Spleen (tissue), 11 donors: ENCODE data around the gene SYNE2. TPM values are rescaled to one million over a fixed set of nuclear protein-coding genes. Genes with fewer than 3 reads are reported as not detected.

Experiments used
- DNase-seq: peaks from one replicate; pipeline ENCODE4 v3.0.0-alpha.2; 2020
- H3K27ac ChIP-seq, 8 donors: fragments of 200-600 bp; sonication (generic) in 7 of 8; 1 replicate in 4 of 8; 2 replicates in 4 of 8; pipeline versions ENCODE4 v1.5.0 to v1.8.0; 2016 to 2021; ENCODE audit warnings: inconsistent platforms in 4 of 8, mild to moderate bottlenecking in 4 of 8, moderate library complexity in 1 of 8
- H3K27me3 ChIP-seq, 7 donors: fragments of 200-600 bp; sonication (generic) in 6 of 7; replicated peaks in 1 of 7; 1 replicate in 4 of 7; 2 replicates in 3 of 7; pipeline versions ENCODE4 v1.5.0 to v1.8.0; 2016 to 2021; ENCODE audit warnings: inconsistent platforms in 3 of 7, mild to moderate bottlenecking in 1 of 7
- H3K36me3 ChIP-seq, 6 donors: fragments of 200-600 bp; sonication (generic) in 5 of 6; 1 replicate in 4 of 6; 2 replicates in 2 of 6; pipeline versions ENCODE4 v1.5.0 to v1.8.0; 2016 to 2021; ENCODE audit warnings: inconsistent platforms in 2 of 6
- H3K4me1 ChIP-seq, 6 donors: fragments of 200-600 bp; sonication (generic) in 5 of 6; 1 replicate in 3 of 6; 2 replicates in 3 of 6; pipeline versions ENCODE4 v1.5.0 to v1.8.0; 2016 to 2021; ENCODE audit warnings: inconsistent platforms in 3 of 6
- H3K4me3 ChIP-seq, 8 donors: fragments of 200-600 bp; sonication (generic) in 7 of 8; 1 replicate in 4 of 8; 2 replicates in 4 of 8; pipeline versions ENCODE4 v1.5.0 to v1.8.0; 2016 to 2021; ENCODE audit warnings: inconsistent platforms in 4 of 8, mild to moderate bottlenecking in 4 of 8, moderate library complexity in 2 of 8
- H3K9me3 ChIP-seq, 8 donors: fragments of 200-600 bp; sonication (generic) in 7 of 8; 1 replicate in 4 of 8; 2 replicates in 4 of 8; pipeline versions ENCODE4 v1.5.0 to v1.8.0; 2016 to 2021; ENCODE audit warnings: inconsistent platforms in 4 of 8
- POLR2A ChIP-seq, 3 donors: fragments of 450-650 bp; IDR thresholded peaks; one replicate each; pipeline ENCODE4 v1.5.1; 2017; ENCODE audit warnings: antibody characterized with exemption in 3 of 3, mild to moderate bottlenecking in 1 of 3
- POLR2AphosphoS5 ChIP-seq, 3 donors: sonication (generic); formaldehyde crosslinking; IDR thresholded peaks; one replicate each; pipeline ENCODE4 v1.5.1; 2017; ENCODE audit warnings: antibody characterized with exemption in 3 of 3
- WGBS, 5 donors: extraction: QIAGEN DNeasy Blood & Tissue Kit in 3 of 5; methylation state at CpG; one replicate each; pipeline versions ENCODE4 v1.1.5 to v1.1.7; 2013 to 2018; 5-methylcytosine and 5-hydroxymethylcytosine counted together
- intact Hi-C: fragments of 100-400 bp; cut with DNase I; formaldehyde crosslinking; loops from one replicate; pipeline ENCODE4 v1.15.0; 2023; ENCODE audit warnings: low total_unique reads
- polyA plus RNA-seq, 3 donors: library from polyadenylated mRNA; stranded (reverse); fragments of 200-250 nt; gene quantifications; one replicate each; pipeline ENCODE4 v1.2.1, GENCODE V29; 2013
- total RNA-seq, 7 donors: library from RNA; depleted of rRNA in 3 of 7; stranded (reverse); fragments of >200 nt in 3 of 7; fragmentation: NEBNext Ultra II Directional in 4 of 7; extraction: Animal tissue kit (Norgen Biotek cat#: 25700) in 4 of 7; gene quantifications; one replicate each; pipeline versions ENCODE4 v1.1.0 to v1.2.1, GENCODE V29; 2016 to 2021
- TF ChIP-seq, protein P1 (sequence below), 11 experiments: fragments of 200-600 bp in 7 of 11; fragments of 450-650 bp in 4 of 11; sonication (generic) in 4 of 11; IDR thresholded peaks in 8 of 11; conservative IDR thresholded peaks in 3 of 11; 1 replicate in 7 of 11; 2 replicates in 4 of 11; pipeline versions ENCODE4 v1.4.0 to v1.8.0; 2016 to 2021; ENCODE audit warnings: antibody characterized with exemption in 11 of 11, inconsistent platforms in 4 of 11, mild to moderate bottlenecking in 1 of 11
- donor health status: healthy with polysubstance abuse.
- donor health status: DM: no; HTN: no; CAD: no; lungs with moderate emphysema.
- donor health status: DM: no; HTN: no; CAD: no.
- donor health status: Bipolar disorder and iron deficiency.
- donor health status: healthy.
- donor health status: DM: no; HTN: no; CAD: no.
- donor health status: DM: yes; HTN: yes; CAD: no.

SYNE2 gene
- total and polyA plus RNA-seq, 10 donors: 16.0 to 173 (median 147) TPM

DNA sequence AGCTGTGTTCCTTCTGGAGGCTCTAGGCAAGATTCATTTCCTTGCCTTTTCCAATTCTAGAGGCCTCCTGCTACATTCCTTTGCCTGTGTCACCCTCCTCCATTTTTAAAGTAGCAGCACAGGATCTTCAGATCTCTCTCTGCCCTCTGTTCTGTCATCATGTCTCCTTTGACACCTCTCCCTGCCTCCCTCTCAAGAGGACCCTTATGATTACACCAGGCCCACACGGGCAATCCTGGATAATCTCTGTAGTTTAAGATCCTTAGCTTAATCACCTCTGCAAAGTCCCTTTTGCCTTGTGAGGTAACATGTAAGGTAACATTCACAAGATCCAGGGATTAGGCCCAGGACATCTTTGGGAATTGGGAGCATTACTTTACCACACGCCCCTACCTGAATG, 155.2 kb downstream of the SYNE2 start:
- no peak overlapping the region for H3K27ac ChIP-seq
- H3K27me3 ChIP-seq: no peaks in the 10 kb centered on the region
- no peaks in the 10 kb centered on the region for H3K4me1 ChIP-seq
- intact Hi-C loops: no loop called here
- H3K36me3 ChIP-seq: peaks cover 0 to 91% (median 22%) of the 10 kb centered on the region in 6 donors
- no peak for DNase-seq
- no peaks in the 10 kb centered on the region for H3K9me3 ChIP-seq
- H3K4me3 ChIP-seq: no peak overlapping the region
- TF ChIP-seq POLR2A (IDR thresholded peaks at IDR 0.05) (no peak), POLR2AphosphoS5 (IDR thresholded peaks at IDR 0.05) (no peak)
- TF ChIP-seq, protein P1, sequence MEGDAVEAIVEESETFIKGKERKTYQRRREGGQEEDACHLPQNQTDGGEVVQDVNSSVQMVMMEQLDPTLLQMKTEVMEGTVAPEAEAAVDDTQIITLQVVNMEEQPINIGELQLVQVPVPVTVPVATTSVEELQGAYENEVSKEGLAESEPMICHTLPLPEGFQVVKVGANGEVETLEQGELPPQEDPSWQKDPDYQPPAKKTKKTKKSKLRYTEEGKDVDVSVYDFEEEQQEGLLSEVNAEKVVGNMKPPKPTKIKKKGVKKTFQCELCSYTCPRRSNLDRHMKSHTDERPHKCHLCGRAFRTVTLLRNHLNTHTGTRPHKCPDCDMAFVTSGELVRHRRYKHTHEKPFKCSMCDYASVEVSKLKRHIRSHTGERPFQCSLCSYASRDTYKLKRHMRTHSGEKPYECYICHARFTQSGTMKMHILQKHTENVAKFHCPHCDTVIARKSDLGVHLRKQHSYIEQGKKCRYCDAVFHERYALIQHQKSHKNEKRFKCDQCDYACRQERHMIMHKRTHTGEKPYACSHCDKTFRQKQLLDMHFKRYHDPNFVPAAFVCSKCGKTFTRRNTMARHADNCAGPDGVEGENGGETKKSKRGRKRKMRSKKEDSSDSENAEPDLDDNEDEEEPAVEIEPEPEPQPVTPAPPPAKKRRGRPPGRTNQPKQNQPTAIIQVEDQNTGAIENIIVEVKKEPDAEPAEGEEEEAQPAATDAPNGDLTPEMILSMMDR (IDR thresholded peaks at IDR 0.05 in 8 of 11, conservative IDR thresholded peaks at IDR 0.05 in 3 of 11): no peak
- 88 to 95% (median 94%) methylated on average over 2 of the region's 2 CpGs for WGBS, 5 donors

DNA sequence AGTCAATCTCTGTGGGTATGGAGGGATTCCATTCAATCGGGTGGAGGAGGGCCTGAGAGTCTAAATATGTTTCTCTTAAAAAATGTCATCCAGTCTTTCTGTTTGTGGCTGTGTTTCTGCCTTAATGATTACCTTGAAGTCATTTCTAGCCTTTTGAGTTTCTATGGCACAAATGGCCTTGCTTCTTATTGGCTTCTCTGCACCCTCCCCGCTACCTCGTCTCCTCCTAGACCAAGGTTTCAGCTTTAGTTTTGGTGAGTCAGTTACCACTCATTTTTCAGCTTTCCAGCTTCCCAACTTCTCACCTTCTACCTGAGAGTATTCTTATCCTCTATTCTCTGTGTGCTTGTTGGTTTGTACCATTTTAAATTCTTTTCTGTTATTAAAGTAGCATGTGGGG, 159.2 kb downstream of the SYNE2 start:
- H3K4me1 ChIP-seq: no peaks in the 10 kb centered on the region
- WGBS, 5 donors: 88 to 94% (median 92%) methylated on average over 3 of the region's 3 CpGs
- intact Hi-C loops: no loop called here
- TF ChIP-seq, protein P1 (IDR thresholded peaks at IDR 0.05 in 8 of 11, conservative IDR thresholded peaks at IDR 0.05 in 3 of 11): no peak
- TF ChIP-seq POLR2A (IDR thresholded peaks at IDR 0.05) (no peak), POLR2AphosphoS5 (IDR thresholded peaks at IDR 0.05) (no peak)
- H3K36me3 ChIP-seq: peaks cover 0 to 77% (median 14%) of the 10 kb centered on the region in 6 donors
- H3K27ac ChIP-seq: no peak overlapping the region
- no peaks in the 10 kb centered on the region for H3K27me3 ChIP-seq
- no peak for DNase-seq
- no peak overlapping the region for H3K4me3 ChIP-seq
- H3K9me3 ChIP-seq: peaks cover 0 to 9% (median 5%) of the 10 kb centered on the region in 8 donors

GRCh38 chr14:64012720-64013119, 159.9 kb downstream of the SYNE2 start:
- Histone ChIP-seq H3K9me3 (peaks cover 0 to 9% (median 5%) of the 10 kb centered on the region in 8 donors), H3K4me3 (no peak overlapping the region), H3K27me3 (no peaks in the 10 kb centered on the region), H3K36me3 (peaks cover 0 to 77% (median 10%) of the 10 kb centered on the region in 6 donors), H3K27ac (no peak overlapping the region), H3K4me1 (no peaks in the 10 kb centered on the region)
- TF ChIP-seq POLR2AphosphoS5 (IDR thresholded peaks at IDR 0.05) (no peak), POLR2A (IDR thresholded peaks at IDR 0.05) (no peak)
- TF ChIP-seq, protein P1 (IDR thresholded peaks at IDR 0.05 in 8 of 11, conservative IDR thresholded peaks at IDR 0.05 in 3 of 11): no peak
- no peak for DNase-seq
- intact Hi-C loops: no loop called here
- 91 to 100% (median 94%) methylated on average over 1 of the region's 1 CpG for WGBS, 5 donors

DNA sequence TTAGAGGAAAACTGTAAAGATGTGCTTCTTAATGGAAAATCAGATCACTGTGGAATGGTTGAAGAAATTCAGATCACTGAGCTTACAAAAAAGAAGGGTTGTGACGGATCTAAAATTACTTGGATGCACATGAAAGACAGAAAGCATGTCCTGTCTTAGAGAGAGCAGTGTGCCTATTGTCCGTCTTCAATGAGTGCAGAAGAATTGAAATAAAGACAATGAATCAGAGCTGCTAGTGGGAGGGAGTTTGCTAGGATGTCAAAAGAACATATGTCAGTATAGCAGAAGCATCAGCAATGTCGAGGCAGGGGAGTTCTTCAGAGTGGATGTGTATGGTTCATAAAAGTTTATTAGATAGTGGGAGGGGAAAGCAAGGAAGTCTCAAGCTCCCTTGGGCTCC, 172.7 kb downstream of the SYNE2 start:
- Histone ChIP-seq H3K36me3 (peaks cover 0 to 100% (median 67%) of the 10 kb centered on the region in 6 donors), H3K27ac (no peak overlapping the region), H3K4me1 (no peaks in the 10 kb centered on the region), H3K4me3 (no peak overlapping the region), H3K27me3 (no peaks in the 10 kb centered on the region), H3K9me3 (no peaks in the 10 kb centered on the region)
- DNase-seq: no peak
- intact Hi-C loops: no loop called here
- TF ChIP-seq, protein P1 (IDR thresholded peaks at IDR 0.05 in 8 of 11, conservative IDR thresholded peaks at IDR 0.05 in 3 of 11): no peak
- TF ChIP-seq POLR2A (IDR thresholded peaks at IDR 0.05): no peak
- 86 to 96% (median 94%) methylated on average over 3 of the region's 3 CpGs for WGBS, 5 donors
